Endothelial cell of hepatic sinusoid (primary cell): ENCODE measurements around the gene KHK.

Experiments
- in situ Hi-C: cut with HindIII; loops from 2 replicates; pipeline ENCODE4 v1.10.0; 2017; ENCODE audit warnings: low sequenced_read_pairs

The KHK gene

GRCh38 chr2:27149570-27150405 lies 63.2 kb downstream of the KHK start:
- in situ Hi-C loops, result no loop called here
